DOHH2 (cell line): ENCODE data around the gene EEFSEC.

ENCODE experiments used
- H3F3A ChIP-seq: fragments of 200-600 bp; sonication (generic), shearing (Covaris generic); 2 replicates; pipeline ENCODE4 v1.6.0; 2016; ENCODE audit warnings: antibody characterized with exemption, mild to moderate bottlenecking; ENCODE audit not compliant: control insufficient read depth, insufficient read depth
- H3K27ac ChIP-seq: fragments of 200-600 bp; sonication (generic); 2 replicates; pipeline ENCODE4 v1.5.1; 2014; ENCODE audit warnings: low read depth, mild to moderate bottlenecking, low read length, moderate library complexity
- H3K27me3 ChIP-seq: fragments of 200-600 bp; sonication (generic); 2 replicates; pipeline ENCODE4 v1.6.1; 2014; ENCODE audit warnings: mild to moderate bottlenecking, low read length, mixed read lengths; ENCODE audit not compliant: control insufficient read depth
- H3K36me3 ChIP-seq: fragments of 200-600 bp; sonication (generic); 2 replicates; pipeline ENCODE4 v1.6.1; 2014; ENCODE audit warnings: mild to moderate bottlenecking, low read length, moderate library complexity, mixed read lengths; ENCODE audit not compliant: control insufficient read depth
- H3K4me1 ChIP-seq: fragments of 200-600 bp; sonication (generic); 2 replicates; pipeline ENCODE4 v1.6.1; 2014; ENCODE audit warnings: mild to moderate bottlenecking, low read length, mixed read lengths; ENCODE audit not compliant: control insufficient read depth
- H3K4me2 ChIP-seq: fragments of 200-600 bp; sonication (generic); 2 replicates; pipeline ENCODE4 v1.6.0; 2014; ENCODE audit warnings: mild to moderate bottlenecking, low read length, moderate library complexity
- H3K4me3 ChIP-seq: fragments of 200-600 bp; sonication (generic); 2 replicates; pipeline ENCODE4 v1.5.1; 2014; ENCODE audit warnings: mild to moderate bottlenecking, low read length, mixed read lengths
- H3K79me2 ChIP-seq: fragments of 200-600 bp; sonication (generic); 2 replicates; pipeline ENCODE4 v1.6.1; 2014; ENCODE audit warnings: mild to moderate bottlenecking, low read length, mixed read lengths; ENCODE audit not compliant: control insufficient read depth
- H3K9me2 ChIP-seq: fragments of 200-600 bp; sonication (generic); replicated peaks from 2 replicates; pipeline ENCODE4 v1.6.1; 2014; ENCODE audit warnings: mild to moderate bottlenecking, low read length, mixed read lengths; ENCODE audit not compliant: control insufficient read depth
- H3K9me3 ChIP-seq: fragments of 200-600 bp; sonication (generic); 2 replicates; pipeline ENCODE4 v1.6.1; 2014; ENCODE audit warnings: antibody characterized with exemption, low read length, mixed read lengths; ENCODE audit not compliant: control insufficient read depth, insufficient read depth
- H4K20me1 ChIP-seq: fragments of 200-600 bp; sonication (generic); 2 replicates; pipeline ENCODE4 v1.6.0; 2014; ENCODE audit warnings: low read depth, mild to moderate bottlenecking, antibody characterized with exemption, low read length, moderate library complexity; ENCODE audit not compliant: control insufficient read depth, insufficient read depth
- EZH2phosphoT487 ChIP-seq: fragments of 200-600 bp; sonication (generic); IDR thresholded peaks from 2 replicates; pipeline ENCODE4 v1.6.1; 2017; ENCODE audit warnings: borderline replicate concordance, mild to moderate bottlenecking, antibody characterized with exemption, low read length, moderate library complexity, mixed read lengths
- TF ChIP-seq, protein P1 (sequence below): fragments of 200-600 bp; sonication (generic); IDR thresholded peaks from one replicate; pipeline ENCODE4 v1.5.1; 2014; ENCODE audit warnings: antibody characterized with exemption, mild to moderate bottlenecking, low read depth, low read length; ENCODE audit not compliant: poor library complexity, severe bottlenecking

The EEFSEC gene

DNA sequence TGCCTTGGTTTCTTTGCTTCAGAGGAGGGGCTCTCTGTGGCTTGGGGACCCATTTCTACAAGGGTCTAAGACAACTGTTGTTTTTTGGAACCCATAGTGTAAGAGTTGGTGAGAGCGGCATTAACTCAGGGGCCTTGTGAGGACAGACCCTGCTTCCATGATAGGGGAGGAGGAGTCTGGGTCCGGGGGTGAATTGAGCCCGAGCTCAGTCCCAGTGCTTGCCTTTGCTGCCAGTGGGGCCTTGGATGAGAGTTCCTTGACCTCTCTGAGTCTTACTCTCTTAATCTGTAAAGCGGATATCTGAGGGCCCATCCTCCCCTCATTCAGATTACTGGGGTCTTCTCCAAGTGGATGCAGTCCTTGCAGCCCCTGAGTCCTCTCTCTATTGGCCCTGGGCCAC, 74.2 kb downstream of the EEFSEC start:
- peaks cover 8% of the 10 kb centered on the region for H3K79me2 ChIP-seq
- H3K4me1 ChIP-seq: no peaks in the 10 kb centered on the region
- no peak for TF ChIP-seq EZH2phosphoT487
- TF ChIP-seq, protein P1, sequence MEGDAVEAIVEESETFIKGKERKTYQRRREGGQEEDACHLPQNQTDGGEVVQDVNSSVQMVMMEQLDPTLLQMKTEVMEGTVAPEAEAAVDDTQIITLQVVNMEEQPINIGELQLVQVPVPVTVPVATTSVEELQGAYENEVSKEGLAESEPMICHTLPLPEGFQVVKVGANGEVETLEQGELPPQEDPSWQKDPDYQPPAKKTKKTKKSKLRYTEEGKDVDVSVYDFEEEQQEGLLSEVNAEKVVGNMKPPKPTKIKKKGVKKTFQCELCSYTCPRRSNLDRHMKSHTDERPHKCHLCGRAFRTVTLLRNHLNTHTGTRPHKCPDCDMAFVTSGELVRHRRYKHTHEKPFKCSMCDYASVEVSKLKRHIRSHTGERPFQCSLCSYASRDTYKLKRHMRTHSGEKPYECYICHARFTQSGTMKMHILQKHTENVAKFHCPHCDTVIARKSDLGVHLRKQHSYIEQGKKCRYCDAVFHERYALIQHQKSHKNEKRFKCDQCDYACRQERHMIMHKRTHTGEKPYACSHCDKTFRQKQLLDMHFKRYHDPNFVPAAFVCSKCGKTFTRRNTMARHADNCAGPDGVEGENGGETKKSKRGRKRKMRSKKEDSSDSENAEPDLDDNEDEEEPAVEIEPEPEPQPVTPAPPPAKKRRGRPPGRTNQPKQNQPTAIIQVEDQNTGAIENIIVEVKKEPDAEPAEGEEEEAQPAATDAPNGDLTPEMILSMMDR: no peak
- peaks cover 7% of the 10 kb centered on the region for H4K20me1 ChIP-seq
- H3F3A ChIP-seq: no peaks in the 10 kb centered on the region
- no peaks in the 10 kb centered on the region for H3K27me3 ChIP-seq
- H3K36me3 ChIP-seq: no peaks in the 10 kb centered on the region
- H3K9me2 ChIP-seq: no peaks in the 10 kb centered on the region
- H3K27ac ChIP-seq: no peak overlapping the region
- H3K4me2 ChIP-seq: no peak overlapping the region
- H3K9me3 ChIP-seq: peaks cover 4% of the 10 kb centered on the region; the same call in 1 of the 2 replicates
- no peak overlapping the region for H3K4me3 ChIP-seq

DNA sequence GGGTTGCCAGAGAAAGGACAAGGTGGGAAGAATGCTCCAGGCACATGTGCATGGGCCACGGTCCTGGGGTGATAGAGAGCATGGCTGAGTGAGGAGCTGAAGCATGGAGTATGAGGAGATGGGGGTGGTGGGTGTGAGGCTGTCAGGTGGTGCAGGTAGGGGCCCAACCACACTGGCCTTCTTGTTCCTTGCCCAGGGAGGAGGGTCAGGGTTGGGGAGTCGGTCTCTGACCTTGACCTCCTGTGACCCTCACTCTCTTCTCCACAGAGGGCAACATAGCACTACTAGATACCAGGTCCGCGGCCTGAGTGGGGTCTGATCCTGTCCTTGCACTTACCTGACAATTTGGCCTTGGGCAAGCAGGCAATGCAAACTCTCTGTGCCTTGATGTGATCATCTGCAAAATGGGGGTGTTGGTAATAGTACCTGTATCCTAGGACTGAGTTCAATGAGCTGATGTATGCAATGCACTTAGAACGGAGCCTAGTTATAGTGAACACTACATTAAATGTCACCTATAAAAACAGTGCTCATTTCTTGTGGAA, 75.2 kb downstream of the EEFSEC start:
- no peaks in the 10 kb centered on the region for H3K27me3 ChIP-seq
- no peaks in the 10 kb centered on the region for H3F3A ChIP-seq
- no peak overlapping the region for H3K4me2 ChIP-seq
- no peaks in the 10 kb centered on the region for H3K4me1 ChIP-seq
- H3K27ac ChIP-seq: no peak overlapping the region
- no peaks in the 10 kb centered on the region for H3K9me2 ChIP-seq
- no peaks in the 10 kb centered on the region for H3K9me3 ChIP-seq
- H3K36me3 ChIP-seq: no peaks in the 10 kb centered on the region
- peaks cover 11% of the 10 kb centered on the region for H4K20me1 ChIP-seq
- no peak overlapping the region for H3K4me3 ChIP-seq
- TF ChIP-seq, protein P1: no peak
- no peak for TF ChIP-seq EZH2phosphoT487
- peaks cover 12% of the 10 kb centered on the region for H3K79me2 ChIP-seq

DNA sequence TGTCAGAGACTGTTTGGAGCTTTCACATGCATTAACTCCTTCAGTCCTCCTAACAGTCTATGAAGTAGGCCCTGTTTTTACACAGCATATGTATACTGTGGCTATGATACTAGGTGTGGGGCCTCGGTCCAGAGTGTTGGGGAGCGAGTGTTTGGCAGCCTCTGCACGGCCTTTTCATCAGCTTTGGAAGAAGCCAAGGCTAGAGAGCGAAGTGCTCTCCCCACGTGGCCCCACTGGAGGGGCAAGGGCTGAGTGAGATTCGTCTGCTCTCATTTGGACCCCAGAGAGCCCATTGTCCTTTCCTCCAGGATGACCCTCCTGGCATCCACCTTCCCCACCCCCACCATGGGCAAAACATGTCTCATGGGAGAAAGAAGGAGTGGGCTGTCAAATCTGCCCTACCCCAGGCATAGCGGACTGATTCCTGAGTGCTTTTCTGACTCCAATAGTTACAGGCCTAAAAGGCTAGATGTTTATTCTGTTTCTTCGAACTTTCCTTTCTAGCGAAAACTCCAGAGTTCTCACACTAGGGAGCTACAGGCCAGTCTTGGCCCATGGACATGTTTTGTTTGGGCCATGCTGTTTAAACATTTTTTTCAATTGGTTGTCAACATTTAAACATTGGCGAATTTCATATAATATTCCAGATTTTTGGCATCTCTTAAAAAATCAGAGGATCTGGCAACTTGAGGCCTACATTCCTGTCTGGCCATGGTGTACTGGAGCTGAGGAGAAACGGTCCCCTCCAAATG, 76.0 kb downstream of the EEFSEC start:
- Histone ChIP-seq H3K4me3 (no peak overlapping the region), H3K4me2 (no peak overlapping the region), H3F3A (no peaks in the 10 kb centered on the region), H3K27me3 (no peaks in the 10 kb centered on the region), H3K9me2 (no peaks in the 10 kb centered on the region), H3K4me1 (no peaks in the 10 kb centered on the region), H3K27ac (no peak overlapping the region), H4K20me1 (peaks cover 11% of the 10 kb centered on the region), H3K9me3 (no peaks in the 10 kb centered on the region), H3K36me3 (no peaks in the 10 kb centered on the region), H3K79me2 (peaks cover 12% of the 10 kb centered on the region)
- no peak for TF ChIP-seq EZH2phosphoT487
- TF ChIP-seq, protein P1: no peak
